T-helper 1 cell treated with Interleukin-12 subunit alpha and Interleukin-12 subunit beta and Interleukin-4 antibody, amounts not matched to agents 30 ng/mL and 1 ng/mL, for 36 hours (primary cell): ENCODE data around the gene KRT2. TPM values are rescaled to one million over a fixed set of nuclear protein-coding genes. Genes with fewer than 3 reads are reported as not detected.

ENCODE experiments used
- intact Hi-C: fragments of 100-400 bp; cut with micrococcal nuclease; formaldehyde crosslinking; loops from one replicate; pipeline ENCODE4 v1.15.1; 2024
- total RNA-seq: library from RNA; stranded (reverse); gene quantifications from 2 replicates; pipeline ENCODE4 v1.2.3, GENCODE V29; 2022

The KRT2 gene
- total RNA-seq, 1 donor from 2014 or later, result 0.20 TPM

GRCh38 chr12:52617403-52617785 is 34.6 kb downstream of the KRT2 start:
- intact Hi-C loops, result loop anchor here (5.0 kb wide), 1 partner anchor 75 kb away; no protein-coding TSS in a partner anchor

- intact Hi-C loops, result loop anchor here (5.0 kb wide), 1 partner anchor 75 kb away; no protein-coding TSS in a partner anchor
Observed at GRCh38 chr12:52616680-52617402, 35.2 kb downstream of the KRT2 start.

- intact Hi-C loops, result loop anchor here (5.0 kb wide), 1 partner anchor 76 kb away; no protein-coding TSS in a partner anchor
Observed at GRCh38 chr12:52615912-52616311, 36.1 kb downstream of the KRT2 start.

DNA sequence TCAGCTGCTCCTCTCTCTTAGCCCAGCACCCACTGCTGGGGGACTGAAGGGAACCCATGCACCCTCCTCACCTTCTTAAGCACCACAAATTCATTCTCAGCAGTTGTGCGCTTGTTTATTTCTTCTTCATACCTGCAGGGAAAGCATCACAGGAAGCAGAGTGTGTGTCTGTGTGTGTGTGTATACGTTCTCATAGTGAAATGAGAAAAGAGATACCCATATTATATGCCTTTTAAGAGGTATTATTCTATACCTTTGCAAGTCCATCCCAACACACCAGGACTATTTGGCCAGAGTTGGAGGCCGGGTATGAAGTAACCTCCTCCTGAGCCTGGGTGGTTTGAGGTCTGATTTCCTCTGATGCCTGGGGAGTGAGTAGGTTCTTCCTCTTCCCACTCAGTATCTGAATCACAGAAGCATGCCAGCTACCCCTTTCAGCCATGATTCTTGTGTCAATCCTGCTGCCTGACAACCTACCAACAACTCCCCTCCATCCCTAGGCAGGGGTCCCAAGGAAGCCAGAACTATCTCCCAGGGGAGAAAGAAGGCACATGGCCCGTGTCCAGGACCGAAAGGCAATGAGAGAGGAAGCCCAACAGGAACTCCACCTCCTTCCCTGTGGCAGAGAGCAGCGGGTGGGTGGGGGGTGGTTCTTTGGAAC is 36.7 kb downstream of the KRT2 start:
- intact Hi-C loops, result loop anchor here (5.0 kb wide), 1 partner anchor 77 kb away; no protein-coding TSS in a partner anchor

GRCh38 chr12:52614381-52615207 is 37.4 kb downstream of the KRT2 start:
- intact Hi-C loops, result loop anchor here (5.0 kb wide), 1 partner anchor 78 kb away; no protein-coding TSS in a partner anchor

- intact Hi-C loops, result no loop called here
Observed at GRCh38 chr12:52613384-52614030, 38.5 kb downstream of the KRT2 start.

GRCh38 chr12:52612431-52613383 is 39.3 kb downstream of the KRT2 start:
- intact Hi-C loops, result no loop called here

DNA sequence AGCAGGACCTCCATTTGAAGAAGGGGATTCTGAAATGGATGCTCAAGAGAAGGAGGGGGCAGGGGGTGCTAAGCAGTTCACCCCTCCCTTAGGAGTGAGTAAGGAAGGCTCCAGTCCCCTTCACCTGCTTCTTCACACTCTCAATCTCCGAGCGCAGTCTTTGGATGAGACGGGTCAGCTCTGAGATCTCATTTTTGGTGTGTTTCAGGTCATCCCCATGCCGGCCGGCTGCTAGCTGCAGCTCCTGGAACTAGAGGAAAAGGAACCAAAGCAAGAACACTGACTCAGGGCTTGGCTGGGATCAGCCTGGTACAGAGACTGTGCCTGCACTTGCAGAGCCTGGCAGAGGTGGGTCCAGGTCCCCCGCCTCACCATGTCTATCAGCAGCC is 40.9 kb downstream of the KRT2 start:
- intact Hi-C loops, result no loop called here

- intact Hi-C loops, result no loop called here
Observed at GRCh38 chr12:52608826-52609630, 43.0 kb downstream of the KRT2 start.

- intact Hi-C loops, result no loop called here
Observed at GRCh38 chr12:52608161-52608560, 43.9 kb downstream of the KRT2 start.

GRCh38 chr12:52607314-52607713 is 44.7 kb downstream of the KRT2 start:
- intact Hi-C loops, result no loop called here

GRCh38 chr12:52606581-52607218 is 45.3 kb downstream of the KRT2 start:
- intact Hi-C loops, result no loop called here

DNA sequence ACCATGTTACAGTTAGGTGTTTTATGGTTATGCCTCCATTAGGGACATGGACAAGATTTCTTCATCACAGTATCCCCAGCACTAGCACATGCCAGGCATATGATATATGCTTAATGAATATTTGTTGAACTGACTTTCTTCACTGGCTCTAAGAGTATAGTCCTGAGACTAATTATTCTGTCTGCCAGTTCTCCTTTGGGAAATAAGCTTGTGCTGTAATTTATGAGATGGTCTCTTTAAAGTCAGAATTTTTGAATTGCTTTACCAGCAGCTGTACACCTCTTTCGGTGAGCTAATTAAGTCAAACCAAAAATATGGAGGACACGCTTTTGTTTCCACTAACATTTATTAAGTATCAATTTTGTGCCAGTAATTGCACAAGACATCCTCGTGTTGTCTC is 45.9 kb downstream of the KRT2 start:
- intact Hi-C loops, result no loop called here

DNA sequence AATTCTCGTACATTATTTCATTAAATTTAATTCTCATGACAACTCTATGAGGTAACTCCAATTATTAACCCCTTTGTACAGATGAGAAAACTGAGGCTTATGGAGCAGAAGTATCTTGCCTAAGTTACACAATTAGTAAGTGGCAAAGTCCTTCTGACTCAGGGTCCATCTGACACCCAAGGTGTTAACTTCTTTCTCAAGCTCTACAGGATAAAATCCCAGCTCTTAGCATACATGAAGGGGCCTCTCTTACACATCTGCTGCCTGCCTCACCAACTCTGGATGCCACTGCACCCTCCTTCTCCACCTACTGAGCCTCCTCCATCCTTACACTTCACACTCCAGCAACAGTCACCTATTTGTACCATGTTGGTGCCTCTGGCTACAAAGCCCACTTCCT is 46.5 kb downstream of the KRT2 start:
- intact Hi-C loops, result no loop called here

- intact Hi-C loops, result no loop called here
Observed at GRCh38 chr12:52604859-52605258, 47.2 kb downstream of the KRT2 start.

- intact Hi-C loops, result no loop called here
Observed at GRCh38 chr12:52603314-52603713, 48.7 kb downstream of the KRT2 start.

DNA sequence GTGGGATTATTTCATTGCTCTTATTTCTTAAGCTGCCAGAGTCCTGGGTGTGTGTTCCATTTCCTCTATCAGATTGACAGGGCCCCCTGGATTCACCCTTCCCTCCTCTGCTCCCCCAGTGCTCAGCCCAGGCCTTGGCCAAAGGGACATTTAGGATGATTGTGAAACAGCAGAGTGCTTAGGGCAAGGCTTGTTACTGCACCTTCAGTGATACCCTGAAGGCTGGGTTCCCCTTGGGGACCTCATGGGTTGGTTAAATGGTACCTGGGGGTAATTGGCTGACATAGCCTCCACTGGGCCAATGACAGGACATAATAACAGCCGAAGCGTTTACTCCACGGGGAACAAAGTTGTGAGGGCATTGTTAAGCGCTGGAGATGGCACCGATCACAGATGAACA is 49.5 kb downstream of the KRT2 start:
- intact Hi-C loops, result no loop called here

GRCh38 chr12:52601671-52602070 is 50.3 kb downstream of the KRT2 start:
- intact Hi-C loops, result no loop called here

DNA sequence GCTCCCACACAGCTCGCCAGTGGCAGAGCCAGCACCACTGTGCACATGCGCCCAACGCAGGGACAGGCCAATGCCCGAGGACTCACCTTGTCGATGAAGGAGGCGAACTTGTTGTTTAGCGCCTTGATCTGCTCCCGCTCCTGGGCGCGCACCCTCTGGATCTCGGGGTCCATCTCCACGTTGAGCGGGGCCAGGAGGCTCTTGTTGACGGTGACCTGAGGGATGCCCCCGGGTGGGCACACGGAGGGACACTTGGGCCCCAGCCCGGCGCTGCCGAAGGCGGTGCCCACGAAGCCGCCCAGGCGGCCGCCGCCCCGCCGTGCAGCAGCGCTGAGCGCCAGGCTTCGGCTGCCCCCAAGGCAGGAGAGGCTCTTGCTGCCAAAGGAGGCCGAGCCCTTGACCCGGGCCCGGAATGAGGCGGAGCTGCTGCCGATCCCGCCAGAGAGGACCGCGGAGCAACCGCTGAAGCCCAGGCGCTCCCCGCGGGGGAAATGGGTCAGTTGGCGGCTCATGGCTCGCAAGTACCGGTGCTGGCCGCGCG is 51.0 kb downstream of the KRT2 start, which contains the start of gene KRT72:
Gene KRT72 (minus strand): TSS at position 523 of the 541 bp plus-strand sequence. CDS start 11 bp downstream, at position 512.
- intact Hi-C loops, result no loop called here
